ENCODE measurements around the gene ARTN.

- TF ChIP-seq CTCF (IDR thresholded peaks at IDR 0.05; ENCODE audit: low read depth, low read length) (no peak), EZH2phosphoT487 (IDR thresholded peaks at IDR 0.05; ENCODE audit: low read depth) (no peak)
Observed at GRCh38 chr1:43944860-43945259, 11.3 kb downstream of the ARTN start.
